Measurements from ENCODE around the gene PEX11A. TPM values are rescaled to one million over a fixed set of nuclear protein-coding genes. Genes with fewer than 3 reads are reported as not detected.

Gene PEX11A
- total RNA-seq, 4 donors from 2014 or later, result 10.0 to 46.4 (median 21.8) TPM

DNA sequence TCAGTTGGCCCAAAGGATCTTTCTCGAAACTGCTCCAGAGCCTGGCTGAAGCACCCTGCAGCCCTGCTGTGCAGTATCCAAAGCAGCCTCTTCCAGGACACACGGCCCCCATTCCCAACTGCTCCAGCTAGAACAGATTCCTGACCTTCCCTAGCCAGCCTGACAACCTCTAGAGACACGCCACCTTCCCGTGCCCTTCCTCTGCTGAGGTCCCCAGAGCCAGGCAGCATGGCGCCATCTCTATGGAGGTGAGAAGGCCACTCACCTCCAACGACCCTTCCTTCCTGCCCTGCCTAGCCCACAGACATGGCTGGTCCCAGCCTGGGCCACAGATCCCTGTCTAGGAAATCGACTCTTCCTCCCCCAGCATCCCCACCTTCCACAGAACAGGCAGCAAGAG is 38.4 kb downstream of the PEX11A start:
- Histone ChIP-seq H3K27me3 (peaks cover 3 to 15% (median 8%) of the 10 kb centered on the region in 3 donors), H3K9me3 (no peaks in the 10 kb centered on the region), H3K4me1 (peaks cover 4 to 13% of the 10 kb centered on the region in 2 donors), H3K4me3 (no peak overlapping the region), H3K36me3 (no peaks in the 10 kb centered on the region), H3K27ac (no peak overlapping the region)
- DNase-seq (no peak), ATAC-seq (no peak)
- in situ Hi-C loops (cut with MboI; ENCODE audit: low sequenced_read_pairs in 4 of 4) (no loop called here), intact Hi-C loops (cut with DNase I; ENCODE audit: low total_unique reads) (no loop called here)
- no peak for TF ChIP-seq CTCF (IDR thresholded peaks at IDR 0.05 in 4 of 5, conservative IDR thresholded peaks at IDR 0.05 in 1 of 5)
- TF ChIP-seq POLR2A (IDR thresholded peaks at IDR 0.05), result no peak

DNA sequence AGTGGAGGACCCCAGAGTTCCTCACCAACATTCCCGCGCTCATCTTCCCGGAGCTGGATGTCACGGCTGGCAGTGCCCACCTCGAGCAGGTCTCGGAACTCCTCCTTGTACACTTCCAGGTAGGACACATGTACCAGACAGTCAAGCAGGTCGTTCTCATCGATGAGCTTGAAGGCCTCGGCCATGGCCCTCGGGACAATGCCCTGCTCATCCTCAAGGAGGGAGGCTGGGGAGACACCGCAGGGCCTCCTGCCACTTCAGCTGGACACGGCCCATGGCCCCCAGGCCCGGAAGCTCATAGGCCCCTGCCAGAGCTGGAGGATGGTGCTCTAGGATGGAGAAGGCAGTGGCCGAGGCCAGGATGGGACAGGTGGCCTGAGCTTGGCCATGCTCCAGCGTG is 40.8 kb downstream of the PEX11A start:
- intact Hi-C loops (cut with DNase I; ENCODE audit: low total_unique reads) (loop anchor here (10.0 kb wide), 1 partner anchor 45 kb away; the partner anchor contains the start of genes PEX11A and WDR93), in situ Hi-C loops (cut with MboI; ENCODE audit: low sequenced_read_pairs in 4 of 4) (no loop called here)
- no peaks in the 10 kb centered on the region for H3K36me3 ChIP-seq
- DNase-seq (no peak), ATAC-seq (no peak)
- TF ChIP-seq POLR2A (IDR thresholded peaks at IDR 0.05) (no peak), CTCF (IDR thresholded peaks at IDR 0.05 in 4 of 5, conservative IDR thresholded peaks at IDR 0.05 in 1 of 5) (no peak)
- peaks cover 4 to 8% of the 10 kb centered on the region in 2 donors for H3K4me1 ChIP-seq
- H3K27me3 ChIP-seq, result peaks cover 3 to 10% (median 6%) of the 10 kb centered on the region in 3 donors
- H3K27ac ChIP-seq, result no peak overlapping the region
- no peak overlapping the region for H3K4me3 ChIP-seq
- H3K9me3 ChIP-seq, result no peaks in the 10 kb centered on the region

DNA sequence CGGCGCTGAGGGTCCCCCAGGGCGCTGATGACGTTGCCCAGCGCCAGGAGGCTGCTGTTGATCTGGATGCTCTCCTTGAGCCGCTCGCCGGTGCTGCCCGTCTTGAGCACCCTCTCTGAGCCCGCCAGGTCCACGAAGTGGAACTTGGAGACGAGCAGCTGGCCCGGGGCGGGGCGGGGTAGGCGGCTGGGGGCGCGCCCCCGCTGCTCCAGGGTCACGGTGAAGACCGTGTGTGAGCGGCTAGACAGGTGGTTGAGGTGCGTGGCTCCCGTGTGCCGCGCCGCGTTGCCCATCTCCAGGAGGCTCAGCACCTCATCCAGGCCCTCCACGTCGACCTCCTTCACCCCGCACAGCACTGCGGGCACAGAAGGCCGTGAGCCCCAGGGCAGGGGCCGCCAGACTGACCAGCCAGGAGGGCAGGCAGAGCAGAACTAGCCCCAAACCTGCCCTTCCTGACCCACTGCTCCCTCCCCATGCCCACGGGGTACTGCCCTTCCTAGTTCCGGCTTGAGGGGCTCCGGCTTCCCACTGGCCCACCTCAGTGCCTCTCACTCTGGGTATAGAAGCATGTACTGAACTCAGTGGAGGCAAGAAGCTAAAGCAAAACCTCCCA is 41.4 kb downstream of the PEX11A start:
- no peak for ATAC-seq
- DNase-seq, result no peak
- Histone ChIP-seq H3K27me3 (peaks cover 0 to 4% (median 0%) of the 10 kb centered on the region in 3 donors), H3K4me3 (no peak overlapping the region), H3K9me3 (no peaks in the 10 kb centered on the region), H3K36me3 (no peaks in the 10 kb centered on the region), H3K4me1 (peaks cover 0 to 3% of the 10 kb centered on the region in 2 donors), H3K27ac (no peak overlapping the region)
- in situ Hi-C loops (cut with MboI; ENCODE audit: low sequenced_read_pairs in 4 of 4) (no loop called here), intact Hi-C loops (cut with DNase I; ENCODE audit: low total_unique reads) (loop anchor here (10.0 kb wide), 1 partner anchor 46 kb away; the partner anchor contains the start of genes PEX11A and WDR93)
- TF ChIP-seq CTCF (IDR thresholded peaks at IDR 0.05 in 4 of 5, conservative IDR thresholded peaks at IDR 0.05 in 1 of 5) (no peak), POLR2A (IDR thresholded peaks at IDR 0.05) (no peak)

DNA sequence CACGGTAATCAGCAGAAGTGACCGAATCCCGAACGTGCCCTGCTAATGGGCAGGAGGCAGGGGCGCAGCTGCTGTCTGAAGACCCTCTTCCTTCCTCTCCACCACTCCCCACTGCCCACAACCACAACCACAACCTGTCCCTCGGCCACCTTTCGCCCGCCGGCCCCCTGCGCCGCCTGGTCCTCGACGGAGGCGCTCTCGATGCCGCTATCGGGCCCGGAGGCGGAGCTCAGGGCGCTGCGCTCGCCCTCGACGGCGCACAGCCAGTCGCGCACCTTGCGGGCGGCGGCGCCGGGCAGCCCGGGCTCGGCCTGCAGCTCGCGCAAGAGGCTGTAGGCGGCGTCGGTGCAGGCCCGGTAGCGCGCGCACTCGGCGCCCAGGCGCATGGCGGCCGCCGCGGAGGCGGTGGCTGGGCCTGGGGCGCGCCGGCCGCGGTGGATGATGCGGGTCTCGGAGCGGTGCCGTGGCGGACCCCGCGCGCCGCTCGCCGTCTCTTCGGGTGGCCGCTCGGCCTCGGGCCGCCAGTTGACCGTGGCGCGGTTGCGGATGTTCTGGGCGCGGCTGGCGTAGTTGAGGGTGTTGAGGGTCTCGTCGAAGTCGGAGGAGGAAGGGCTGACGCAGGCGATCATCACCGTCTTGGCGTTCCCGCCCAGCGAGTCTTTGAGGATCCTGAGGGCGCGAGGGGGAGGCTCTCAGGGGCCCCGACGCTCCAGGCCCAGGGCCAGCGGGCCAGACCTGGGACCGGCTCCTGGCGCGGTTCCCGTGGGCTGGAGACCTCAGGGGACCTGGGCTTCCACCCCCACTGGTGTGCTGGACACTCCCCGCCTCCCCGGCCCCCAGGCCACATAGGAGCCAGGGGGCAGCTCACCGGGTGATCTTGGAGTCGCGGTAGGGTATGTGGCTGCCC is 42.2 kb downstream of the PEX11A start:
- intact Hi-C loops (cut with DNase I; ENCODE audit: low total_unique reads), result loop anchor here (10.0 kb wide), 1 partner anchor 46 kb away; the partner anchor contains the start of genes PEX11A and WDR93
- Histone ChIP-seq H3K27ac (no peak overlapping the region), H3K27me3 (peaks cover 0 to under 1% (median 0%) of the 10 kb centered on the region in 3 donors), H3K4me1 (peaks cover 0 to 3% of the 10 kb centered on the region in 2 donors), H3K36me3 (no peaks in the 10 kb centered on the region), H3K4me3 (no peak overlapping the region), H3K9me3 (no peaks in the 10 kb centered on the region)
- TF ChIP-seq CTCF (IDR thresholded peaks at IDR 0.05 in 4 of 5, conservative IDR thresholded peaks at IDR 0.05 in 1 of 5) (no peak), POLR2A (IDR thresholded peaks at IDR 0.05) (no peak)
- in situ Hi-C loops (cut with MboI; ENCODE audit: low sequenced_read_pairs in 4 of 4), result no loop called here
- DNase-seq, result no peak
- no peak for ATAC-seq

All from gastrocnemius medialis (tissue), 4 donors.